ENCODE measurements around the gene TBC1D3C.
"Not testable (repeated sequence)": the region's sequence is repeated elsewhere in the genome, so short reads cannot be mapped to it uniquely, and the experiment has no call there.

The TBC1D3C gene

DNA sequence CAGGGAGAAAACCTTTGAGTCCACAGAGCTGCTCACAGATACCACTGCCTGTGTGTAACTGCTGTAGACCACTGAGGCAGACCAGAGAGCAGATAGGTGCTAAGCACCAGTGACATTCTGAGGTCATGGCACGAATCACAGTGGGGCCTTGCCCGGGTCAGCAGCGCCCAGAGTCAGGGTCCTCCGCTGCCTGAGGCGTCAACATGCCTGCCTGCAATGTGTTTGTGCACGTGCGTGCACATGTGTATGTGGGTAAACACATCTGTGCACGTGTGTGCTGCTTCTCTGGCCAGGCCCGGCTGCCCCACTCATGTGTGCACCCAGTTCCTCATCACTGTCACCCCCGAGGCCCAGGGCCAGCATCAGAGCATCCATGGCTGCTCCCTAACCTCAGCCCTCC lies at the start of gene TBC1D3C:
Gene TBC1D3C, minus strand, starts transcription at position 101 of the 400 bp plus-strand sequence. CDS start 1,568 bp downstream, outside the sequence.
- not testable (repeated sequence) for DNase-seq (ENCODE audit: low read depth in 2 of 2)

DNA sequence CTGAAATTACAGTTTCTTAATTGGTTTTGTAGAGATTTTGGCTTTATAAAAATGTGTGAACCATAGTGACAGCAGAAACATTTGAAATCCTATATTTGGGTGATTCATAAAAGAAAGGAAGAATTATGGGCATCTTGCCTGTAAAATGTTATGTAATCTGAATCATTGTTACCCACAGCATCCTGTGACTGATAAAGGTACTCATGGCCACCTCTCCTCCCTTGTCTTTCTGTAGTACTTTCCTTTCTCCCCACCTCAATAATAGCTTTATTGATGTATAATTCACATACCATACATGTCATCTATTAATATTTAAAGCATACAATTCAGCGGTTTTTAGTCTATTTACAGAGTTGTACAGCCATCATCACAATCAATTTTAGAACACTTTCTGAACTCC lies 30.8 kb upstream of the TBC1D3C start:
- DNase-seq (ENCODE audit: low read depth in 2 of 2), result not testable (repeated sequence)

DNA sequence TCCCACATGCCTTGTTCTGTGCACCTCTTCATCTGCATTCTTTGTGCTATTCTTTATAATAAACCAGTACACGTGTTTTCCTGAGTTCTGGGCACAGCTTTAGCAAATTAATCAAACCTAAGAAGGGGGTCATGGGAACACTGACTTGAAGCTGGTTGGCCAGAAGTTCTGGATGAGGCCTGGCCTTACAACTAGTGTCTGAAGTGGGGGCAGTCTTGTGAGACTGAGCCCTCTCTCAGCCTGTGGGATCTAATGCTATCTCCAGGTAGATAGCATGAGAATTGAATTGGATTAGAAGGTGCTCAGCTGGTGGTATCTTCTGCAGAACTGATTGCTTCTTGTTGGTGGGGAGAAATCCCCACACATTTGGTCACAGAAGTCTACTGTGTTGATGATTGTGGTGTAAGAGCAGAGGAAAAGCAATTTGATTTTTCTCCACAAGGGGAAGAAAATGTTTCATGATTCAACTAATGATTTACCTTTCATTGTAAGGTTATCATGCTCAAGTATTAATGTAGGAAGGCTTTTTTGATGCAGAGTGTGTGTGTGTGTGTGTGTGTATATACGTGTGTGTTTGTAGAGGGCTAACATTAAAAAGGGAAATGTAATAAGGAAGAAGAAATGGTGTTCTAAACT lies 25.7 kb upstream of the TBC1D3C start:
- DNase-seq (ENCODE audit: low read depth in 2 of 2), result not testable (repeated sequence)

DNA sequence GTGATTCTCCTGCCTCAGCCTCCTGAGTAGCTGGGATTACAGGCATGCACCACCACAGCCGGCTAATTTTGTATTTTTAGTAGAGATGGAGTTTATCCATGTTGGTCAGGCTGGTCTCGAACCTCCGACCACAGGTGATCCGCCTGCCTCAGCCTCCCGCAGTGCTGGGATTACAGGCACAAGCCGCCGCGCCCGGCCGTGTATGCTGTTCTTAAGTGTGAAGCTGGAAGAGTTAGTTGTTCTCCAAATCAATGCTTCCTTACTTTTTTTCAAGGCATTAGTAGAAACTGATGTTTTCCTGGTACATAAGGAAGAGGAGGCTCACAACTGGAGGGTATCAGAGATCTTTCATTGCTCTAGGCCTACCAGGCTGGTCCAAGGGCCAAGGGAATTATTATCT lies 19.7 kb upstream of the TBC1D3C start:
- DNase-seq (ENCODE audit: low read depth in 2 of 2), result not testable (repeated sequence)

DNA sequence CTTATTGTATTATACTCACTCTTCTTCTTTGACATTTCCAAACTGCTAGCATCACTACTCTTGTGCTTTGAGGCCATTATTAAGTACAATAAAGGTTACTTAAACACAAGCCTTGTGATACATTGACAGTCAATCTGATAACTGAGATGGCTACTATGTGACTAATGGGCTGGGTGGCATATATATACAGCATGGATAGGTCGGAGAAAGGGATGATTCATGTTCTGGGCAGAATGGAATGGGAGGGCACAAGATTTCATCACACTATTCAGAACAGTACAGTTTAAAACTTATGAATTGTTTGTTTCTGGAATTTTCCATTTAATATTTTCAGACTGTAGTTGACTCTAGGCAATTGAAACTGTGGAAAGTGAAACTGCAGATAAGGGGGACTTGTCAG lies 18.9 kb upstream of the TBC1D3C start:
- DNase-seq (ENCODE audit: low read depth in 2 of 2), result not testable (repeated sequence)

All from stimulated activated CD8-positive, alpha-beta memory T cell treated with anti-CD3 and anti-CD28 coated beads, Interleukin-2, amount 100 ng/mL, for 48 hours (primary cell).